Raji (cell line): ENCODE measurements around the gene CEBPE.

Source experiments
- POLR2A ChIP-seq: IDR thresholded peaks from 2 replicates; pipeline ENCODE4 v1.6.1; 2011; ENCODE audit warnings: low read depth, low read length, control low read depth; ENCODE audit not compliant: insufficient read depth

The CEBPE gene

GRCh38 chr14:23101213-23101970 lies 17.7 kb downstream of the CEBPE start:
- no peak for TF ChIP-seq POLR2A

DNA sequence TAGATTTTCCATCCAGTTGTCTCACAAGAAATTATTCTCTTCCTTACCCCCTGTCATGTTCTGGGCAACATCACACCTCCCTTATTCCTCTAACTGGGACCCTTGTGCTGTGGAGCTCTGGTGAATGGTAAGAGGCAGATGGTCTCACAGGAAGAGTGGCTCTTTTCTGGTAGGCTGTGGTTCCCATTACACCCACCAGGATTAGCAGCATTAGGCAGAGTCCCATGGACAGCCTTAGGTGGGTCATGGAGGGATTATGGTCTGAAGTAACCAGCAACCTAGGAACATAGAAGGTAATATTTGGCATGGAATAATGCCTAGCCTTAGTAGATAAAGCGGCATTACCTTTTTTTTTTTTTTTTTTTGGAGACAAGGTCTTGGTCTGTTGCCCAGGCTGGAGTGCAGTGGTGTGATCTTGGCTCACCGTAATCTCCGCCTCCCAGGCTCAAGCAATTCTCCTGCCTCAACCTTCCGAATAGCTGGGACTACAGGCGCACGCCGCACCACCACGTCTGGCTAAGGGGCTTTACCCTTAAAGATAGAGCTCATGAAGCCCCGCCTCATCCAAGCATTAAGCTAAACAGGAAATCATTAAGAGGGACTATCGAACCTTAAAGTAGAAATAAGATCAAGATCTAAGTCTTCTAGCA lies 19.7 kb downstream of the CEBPE start:
- TF ChIP-seq POLR2A: no peak

- TF ChIP-seq POLR2A: no peak
These were observed 21.3 kb downstream of the CEBPE start for GRCh38 chr14:23097786-23098185.

- TF ChIP-seq POLR2A: no peak
These were observed 23.6 kb downstream of the CEBPE start, which contains the start of gene C14orf119 for GRCh38 chr14:23095196-23096108. TSS of gene C14orf119 (plus strand) at chr14:23095505. CDS start at chr14:23097659, 2,154 bp downstream.

- TF ChIP-seq POLR2A: peak; percentile 81
These were observed 24.3 kb downstream of the CEBPE start, which contains the start of gene ACIN1 for GRCh38 chr14:23094666-23095195. TSS of gene ACIN1 (minus strand) at chr14:23095136. CDS start at chr14:23095112, 24 bp downstream.

DNA sequence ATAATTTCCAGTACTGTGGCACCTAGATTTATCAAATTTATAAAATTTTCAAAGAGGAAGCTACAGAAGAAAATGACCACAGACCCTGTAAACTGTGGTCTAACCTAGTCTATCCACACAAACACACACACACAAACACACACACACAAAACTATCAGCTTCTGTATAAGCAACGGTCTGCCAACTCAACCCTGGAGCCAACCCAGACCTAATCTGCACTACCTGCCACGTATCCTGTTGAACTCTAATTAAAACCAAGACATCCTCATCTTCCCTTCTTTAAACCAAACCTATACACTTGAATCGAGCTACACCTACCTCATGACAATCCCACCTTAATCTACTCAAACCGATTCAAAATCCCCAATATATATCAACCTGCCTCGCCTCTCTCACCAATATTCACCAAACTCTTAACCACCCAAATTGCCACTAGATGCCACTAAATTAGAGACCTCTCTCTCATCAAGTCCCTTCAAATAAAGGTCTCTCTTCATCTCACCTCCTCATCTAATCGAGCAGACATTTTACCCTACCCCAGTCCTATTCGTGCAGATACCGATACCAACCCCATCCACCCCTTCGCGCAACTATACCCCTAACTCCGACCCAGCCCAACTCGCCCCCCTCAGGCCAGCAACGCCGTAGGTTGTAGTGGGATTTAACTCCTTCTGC lies 24.9 kb downstream of the CEBPE start:
- TF ChIP-seq POLR2A: no peak

- TF ChIP-seq POLR2A: no peak
These were observed 25.5 kb downstream of the CEBPE start for GRCh38 chr14:23093526-23093925.

- TF ChIP-seq POLR2A: no peak
These were observed 26.0 kb downstream of the CEBPE start for GRCh38 chr14:23093104-23093503.

GRCh38 chr14:23091294-23092225 lies 27.5 kb downstream of the CEBPE start:
- TF ChIP-seq POLR2A: no peak

DNA sequence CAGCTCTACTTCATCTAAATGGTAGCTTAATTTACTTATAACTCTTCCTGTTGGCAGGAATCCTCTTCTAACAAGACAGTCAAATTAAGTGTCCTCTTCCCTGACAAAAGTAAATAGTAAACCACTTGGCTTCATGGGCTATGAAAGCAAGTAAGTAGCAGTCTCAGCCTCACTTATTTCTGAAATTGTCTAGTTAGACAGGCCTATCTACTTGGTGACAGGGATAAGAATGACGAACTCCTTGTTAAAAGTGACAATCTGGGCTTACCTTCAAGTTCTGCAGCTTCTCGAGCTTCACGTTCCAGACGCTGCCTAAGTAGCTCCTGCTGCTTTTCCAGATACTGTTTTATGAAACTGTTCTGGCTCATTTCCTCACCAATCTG lies 28.8 kb downstream of the CEBPE start:
- no peak for TF ChIP-seq POLR2A

DNA sequence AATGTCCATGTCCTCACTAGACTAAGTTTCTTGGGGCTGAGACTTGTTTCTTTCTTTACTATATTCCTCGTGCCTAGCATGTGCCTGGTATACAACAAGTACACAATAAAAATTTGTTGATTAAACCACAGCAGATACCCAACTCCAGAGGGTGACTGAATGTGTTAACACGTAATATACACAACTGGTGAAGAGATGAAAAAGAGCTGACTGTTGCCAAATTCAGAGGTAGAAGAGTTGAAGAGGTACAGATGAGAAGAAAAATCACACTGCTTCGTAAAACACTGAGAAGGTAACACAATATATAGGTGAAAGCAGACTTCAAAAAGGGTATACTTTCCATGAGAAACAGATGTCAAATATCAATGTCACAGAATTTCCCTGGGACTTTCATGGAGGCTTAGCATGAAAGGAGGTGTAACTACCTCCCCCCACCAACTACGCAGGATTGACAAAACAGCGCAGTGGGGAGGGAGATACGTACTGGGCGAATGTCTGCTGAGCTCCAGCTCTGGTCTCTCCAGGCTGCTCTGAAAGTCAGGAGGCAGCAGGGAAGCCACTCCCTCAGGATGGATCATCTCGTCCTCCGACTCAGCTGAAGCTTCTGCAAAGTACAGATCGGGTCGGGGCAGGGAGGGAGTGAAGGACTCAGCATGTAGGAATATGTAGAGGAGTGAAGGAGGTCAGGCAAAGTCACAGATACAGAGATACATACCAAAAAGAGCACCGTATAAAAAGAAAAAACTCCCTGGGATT lies 29.4 kb downstream of the CEBPE start:
- no peak for TF ChIP-seq POLR2A

- no peak for TF ChIP-seq POLR2A
These were observed 32.5 kb downstream of the CEBPE start for GRCh38 chr14:23086565-23086964.

- no peak for TF ChIP-seq POLR2A
These were observed 33.6 kb downstream of the CEBPE start for GRCh38 chr14:23085458-23085857.
